Measurements from ENCODE around the gene ITIH3.
"Not testable (repeated sequence)": the region's sequence is repeated elsewhere in the genome, so short reads cannot be mapped to it uniquely, and the experiment has no call there.

Gene ITIH3

DNA sequence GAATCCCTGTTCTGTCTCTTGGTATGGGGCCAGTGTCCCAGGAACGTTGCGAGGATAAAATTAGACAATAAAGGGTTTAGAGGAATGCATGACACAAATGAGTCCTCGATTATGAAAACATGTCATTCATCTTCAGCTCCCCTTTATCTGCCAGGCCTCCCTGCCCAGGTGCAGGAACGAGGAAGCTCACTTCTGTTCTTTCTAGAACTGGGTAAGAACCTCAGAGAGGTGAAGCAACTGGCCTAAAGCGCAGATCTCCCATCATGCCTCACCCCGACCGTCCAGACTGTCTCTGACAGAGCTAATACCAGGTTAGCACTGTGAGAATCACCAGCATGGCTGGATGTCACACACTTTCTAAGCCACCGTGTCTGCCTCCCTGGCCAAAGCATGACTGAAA, 18.7 kb upstream of the ITIH3 start:
- Mint-ChIP-seq H3K9me3 (no peaks in the 10 kb centered on the region), H3K36me3 (ENCODE audit: low read depth) (no peaks in the 10 kb centered on the region), H3K4me1 (ENCODE audit: low read depth) (peaks cover 9% of the 10 kb centered on the region), H3K27ac (no peak overlapping the region), H3K27me3 (ENCODE audit: low read depth) (no peaks in the 10 kb centered on the region), H3K4me3 (no peak overlapping the region)

DNA sequence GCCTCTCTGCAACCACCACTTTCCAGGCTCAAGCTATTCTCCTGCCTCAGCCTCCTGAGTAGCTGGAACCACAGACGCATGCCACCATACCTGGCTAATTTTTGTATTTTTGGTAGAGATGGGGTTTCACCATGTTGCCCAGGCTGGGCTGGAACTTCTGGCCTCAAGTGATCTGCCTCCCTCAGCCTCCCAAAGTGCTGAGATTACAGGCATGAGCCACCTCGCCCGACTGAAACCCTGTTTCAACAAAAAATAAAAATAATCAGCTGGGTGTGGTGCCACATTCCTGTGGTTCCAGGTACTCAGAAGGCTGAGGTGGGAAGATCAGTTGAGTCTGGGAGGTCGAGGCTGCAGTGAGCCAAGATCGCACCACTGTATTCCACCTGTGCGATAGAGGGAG, 18.1 kb upstream of the ITIH3 start:
- not testable (repeated sequence) for H3K27me3 Mint-ChIP-seq (ENCODE audit: low read depth); H3K4me1 Mint-ChIP-seq (ENCODE audit: low read depth); H3K9me3 Mint-ChIP-seq

DNA sequence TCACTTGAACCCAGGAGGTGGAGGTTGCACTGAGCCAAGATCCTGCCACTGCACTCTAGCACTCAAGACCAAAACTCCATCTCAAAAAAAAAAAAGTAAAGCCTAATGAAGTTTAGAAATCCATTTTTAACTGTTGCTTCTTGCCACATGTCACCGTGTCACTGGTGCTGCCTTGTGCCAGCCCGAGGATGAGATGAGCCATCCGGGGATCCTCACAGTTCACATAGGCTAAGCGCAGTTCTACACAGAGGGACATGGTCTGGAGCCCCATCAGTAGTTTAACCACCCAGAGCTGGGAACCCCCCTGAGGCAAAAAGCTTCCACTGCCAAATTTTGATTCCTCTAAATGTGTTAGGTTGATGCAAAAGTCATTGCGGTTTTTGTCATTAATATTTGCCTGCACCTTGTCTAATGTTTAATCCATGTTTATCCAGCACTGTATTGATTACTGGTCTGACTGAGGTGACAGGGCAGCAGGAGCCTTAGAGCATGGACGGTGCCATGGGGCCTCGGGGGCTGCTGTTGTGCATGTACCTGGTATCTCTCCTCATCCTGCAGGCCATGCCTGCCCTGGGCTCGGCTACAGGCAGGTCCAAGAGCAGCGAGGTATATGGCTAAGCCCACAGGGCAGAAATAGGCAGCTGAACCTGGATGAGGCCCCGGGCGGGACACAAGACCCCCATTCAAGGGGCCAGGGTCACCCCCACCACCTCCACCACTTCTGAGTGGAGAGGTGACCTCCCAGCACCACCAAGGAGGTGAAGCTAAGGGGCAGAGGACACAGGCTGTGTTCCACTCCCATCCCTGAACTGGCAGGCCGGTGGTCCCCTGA, 17.3 kb upstream of the ITIH3 start, which contains the start of gene ITIH1:
Gene ITIH1 (plus strand): TSS at position 473 of the 832 bp plus-strand sequence. CDS start 17 bp downstream, at position 490.
- no peaks in the 10 kb centered on the region for H3K36me3 Mint-ChIP-seq (ENCODE audit: low read depth)
- H3K27ac Mint-ChIP-seq: no peak within 1 kb of the TSS
- H3K4me1 Mint-ChIP-seq (ENCODE audit: low read depth): no peaks in the 10 kb centered on the region
- H3K9me3 Mint-ChIP-seq: no peaks in the 10 kb centered on the region
- H3K4me3 Mint-ChIP-seq: no peak within 1 kb of the TSS
- H3K27me3 Mint-ChIP-seq (ENCODE audit: low read depth): peaks cover 6% of the 10 kb centered on the region

More for the DNA sequence above, 18.1 kb upstream of the ITIH3 start:
- H3K36me3 Mint-ChIP-seq (ENCODE audit: low read depth); H3K4me3 Mint-ChIP-seq; H3K27ac Mint-ChIP-seq: not testable (repeated sequence)

DNA sequence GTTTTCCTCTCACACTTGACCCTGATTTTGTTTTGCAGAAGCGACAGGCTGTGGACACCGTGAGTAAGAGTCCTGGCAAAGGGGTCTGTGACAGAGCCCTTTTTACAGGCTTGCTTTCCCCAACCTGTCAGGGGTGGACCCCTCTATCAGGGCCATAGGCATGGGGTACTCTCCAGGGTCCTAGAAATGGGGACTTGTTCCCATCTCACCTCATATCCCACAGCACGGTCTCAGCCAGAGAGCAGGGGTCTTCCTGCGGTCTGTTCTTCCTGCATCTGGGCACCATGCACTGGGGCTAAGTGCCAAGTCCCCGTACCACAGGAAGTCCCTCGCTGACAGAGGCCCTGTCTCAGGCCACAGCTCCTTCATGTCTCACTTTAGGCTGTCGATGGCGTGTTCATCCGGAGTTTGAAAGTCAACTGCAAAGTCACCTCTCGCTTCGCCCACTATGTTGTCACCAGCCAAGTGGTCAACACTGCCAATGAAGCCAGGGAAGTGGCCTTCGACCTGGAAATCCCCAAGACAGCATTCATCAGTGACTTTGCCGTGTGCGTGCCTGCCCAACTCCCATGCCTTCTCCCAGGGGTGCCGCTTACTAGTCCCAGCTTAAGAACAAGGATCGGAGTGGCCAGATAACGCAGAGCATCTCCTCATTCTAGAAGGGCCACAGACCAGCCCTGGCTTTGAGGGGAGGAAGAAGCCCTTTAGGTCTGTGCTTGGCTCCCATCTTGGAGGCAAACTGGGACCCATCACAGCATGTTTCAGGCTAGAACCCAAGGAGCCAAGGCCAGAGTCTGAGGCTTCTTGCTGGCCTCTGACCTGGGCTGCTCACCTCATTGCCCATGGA, 16.4 kb upstream of the ITIH3 start:
- no peak overlapping the region for H3K27ac Mint-ChIP-seq
- H3K4me1 Mint-ChIP-seq (ENCODE audit: low read depth): no peaks in the 10 kb centered on the region
- H3K9me3 Mint-ChIP-seq: no peaks in the 10 kb centered on the region
- no peaks in the 10 kb centered on the region for H3K36me3 Mint-ChIP-seq (ENCODE audit: low read depth)
- no peak overlapping the region for H3K4me3 Mint-ChIP-seq
- H3K27me3 Mint-ChIP-seq (ENCODE audit: low read depth): peaks cover 6% of the 10 kb centered on the region

DNA sequence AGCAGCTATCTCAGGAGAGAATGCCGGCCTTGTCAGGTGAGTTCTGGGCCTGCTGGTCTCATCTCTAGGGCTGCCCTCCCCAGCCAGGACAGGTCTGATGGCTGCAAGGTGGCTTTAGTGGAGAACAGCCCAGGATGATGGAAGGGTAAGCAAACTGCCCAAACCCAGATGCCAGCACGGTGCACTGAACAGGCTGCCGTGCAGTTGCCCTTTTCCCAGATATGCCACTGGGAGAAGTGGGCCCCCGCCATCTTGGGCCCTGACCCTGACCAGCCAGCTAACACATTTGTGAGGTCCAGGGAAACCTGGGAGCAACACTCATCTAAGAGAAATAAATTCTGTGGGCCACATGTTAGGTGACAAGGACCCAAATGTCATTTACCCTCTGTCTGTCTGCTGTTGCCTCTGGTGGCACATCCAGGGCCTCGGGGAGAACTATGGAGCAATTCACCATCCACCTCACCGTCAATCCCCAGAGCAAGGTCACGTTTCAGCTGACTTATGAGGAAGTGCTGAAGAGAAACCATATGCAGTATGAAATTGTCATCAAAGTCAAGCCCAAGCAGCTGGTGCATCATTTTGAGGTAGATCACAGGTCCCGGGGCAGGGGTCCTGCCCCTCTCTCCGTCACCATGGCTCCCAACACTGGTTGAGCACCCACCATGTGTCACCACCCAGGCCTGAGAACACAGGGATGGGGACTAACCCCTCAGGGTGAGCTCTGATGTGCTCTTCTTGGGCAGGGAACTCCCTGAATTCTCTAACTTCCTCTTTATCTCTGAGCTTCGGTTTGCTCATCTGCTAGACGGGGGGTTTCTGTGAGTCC, 15.4 kb upstream of the ITIH3 start:
- no peaks in the 10 kb centered on the region for H3K9me3 Mint-ChIP-seq
- no peaks in the 10 kb centered on the region for H3K36me3 Mint-ChIP-seq (ENCODE audit: low read depth)
- no peak overlapping the region for H3K4me3 Mint-ChIP-seq
- peaks cover 11% of the 10 kb centered on the region for H3K27me3 Mint-ChIP-seq (ENCODE audit: low read depth)
- no peaks in the 10 kb centered on the region for H3K4me1 Mint-ChIP-seq (ENCODE audit: low read depth)
- no peak overlapping the region for H3K27ac Mint-ChIP-seq

DNA sequence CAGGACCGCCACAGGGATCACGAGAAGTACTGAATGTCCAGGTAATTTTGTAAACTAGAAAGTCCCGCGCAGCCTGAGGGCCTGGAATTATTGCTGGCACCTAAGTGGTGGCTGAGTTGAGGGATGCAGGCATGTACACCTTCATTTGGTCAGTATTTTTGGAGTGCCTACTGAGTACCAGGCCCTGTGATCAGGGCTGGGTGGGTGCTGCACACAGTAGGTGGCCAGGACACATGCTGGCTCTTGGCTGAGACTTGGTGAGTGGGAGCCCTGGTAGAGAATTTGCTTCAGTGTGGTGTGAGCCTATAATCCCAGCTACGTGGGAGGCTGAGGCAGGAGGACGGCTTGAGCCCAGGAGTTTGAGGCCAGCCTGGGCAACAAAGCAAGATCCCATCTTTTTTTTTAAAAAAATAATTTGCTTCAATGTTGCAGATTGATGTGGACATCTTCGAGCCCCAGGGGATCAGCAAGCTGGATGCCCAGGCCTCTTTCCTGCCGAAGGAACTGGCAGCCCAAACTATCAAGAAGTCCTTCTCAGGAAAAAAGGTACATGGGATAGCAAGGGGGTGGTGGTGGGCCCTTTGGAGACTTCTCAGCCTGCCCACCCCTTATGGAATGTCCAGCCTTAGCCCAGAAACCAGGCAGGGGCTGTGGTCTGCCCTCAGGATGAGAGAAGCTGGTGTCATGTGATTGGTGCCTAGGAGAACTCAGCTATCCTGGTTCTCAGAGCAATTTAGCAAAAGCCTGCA, 14.6 kb upstream of the ITIH3 start:
- no peaks in the 10 kb centered on the region for H3K9me3 Mint-ChIP-seq
- H3K4me1 Mint-ChIP-seq (ENCODE audit: low read depth): no peaks in the 10 kb centered on the region
- H3K27ac Mint-ChIP-seq: no peak overlapping the region
- H3K4me3 Mint-ChIP-seq: no peak overlapping the region
- H3K36me3 Mint-ChIP-seq (ENCODE audit: low read depth): no peaks in the 10 kb centered on the region
- peaks cover 11% of the 10 kb centered on the region for H3K27me3 Mint-ChIP-seq (ENCODE audit: low read depth)

DNA sequence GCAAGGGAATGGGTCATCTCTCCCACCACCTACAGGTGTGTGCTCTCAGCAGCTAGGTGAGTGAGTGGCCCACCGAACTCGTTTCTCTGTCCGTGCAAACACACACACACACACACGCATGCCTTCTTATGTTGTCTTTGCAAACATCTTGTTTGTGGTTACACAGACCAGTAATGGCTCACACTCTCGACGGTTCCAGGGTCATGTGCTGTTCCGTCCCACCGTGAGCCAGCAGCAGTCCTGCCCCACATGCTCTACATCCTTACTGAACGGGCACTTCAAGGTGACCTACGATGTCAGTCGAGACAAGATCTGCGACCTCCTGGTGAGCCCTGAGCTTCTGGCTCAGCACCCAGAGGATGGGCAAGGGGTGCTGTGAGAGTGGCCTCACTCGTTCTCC, 12.9 kb upstream of the ITIH3 start:
- Mint-ChIP-seq H3K27ac (no peak overlapping the region), H3K4me3 (no peak overlapping the region), H3K27me3 (ENCODE audit: low read depth) (peaks cover 11% of the 10 kb centered on the region), H3K9me3 (no peaks in the 10 kb centered on the region), H3K36me3 (ENCODE audit: low read depth) (no peaks in the 10 kb centered on the region), H3K4me1 (ENCODE audit: low read depth) (no peaks in the 10 kb centered on the region)

DNA sequence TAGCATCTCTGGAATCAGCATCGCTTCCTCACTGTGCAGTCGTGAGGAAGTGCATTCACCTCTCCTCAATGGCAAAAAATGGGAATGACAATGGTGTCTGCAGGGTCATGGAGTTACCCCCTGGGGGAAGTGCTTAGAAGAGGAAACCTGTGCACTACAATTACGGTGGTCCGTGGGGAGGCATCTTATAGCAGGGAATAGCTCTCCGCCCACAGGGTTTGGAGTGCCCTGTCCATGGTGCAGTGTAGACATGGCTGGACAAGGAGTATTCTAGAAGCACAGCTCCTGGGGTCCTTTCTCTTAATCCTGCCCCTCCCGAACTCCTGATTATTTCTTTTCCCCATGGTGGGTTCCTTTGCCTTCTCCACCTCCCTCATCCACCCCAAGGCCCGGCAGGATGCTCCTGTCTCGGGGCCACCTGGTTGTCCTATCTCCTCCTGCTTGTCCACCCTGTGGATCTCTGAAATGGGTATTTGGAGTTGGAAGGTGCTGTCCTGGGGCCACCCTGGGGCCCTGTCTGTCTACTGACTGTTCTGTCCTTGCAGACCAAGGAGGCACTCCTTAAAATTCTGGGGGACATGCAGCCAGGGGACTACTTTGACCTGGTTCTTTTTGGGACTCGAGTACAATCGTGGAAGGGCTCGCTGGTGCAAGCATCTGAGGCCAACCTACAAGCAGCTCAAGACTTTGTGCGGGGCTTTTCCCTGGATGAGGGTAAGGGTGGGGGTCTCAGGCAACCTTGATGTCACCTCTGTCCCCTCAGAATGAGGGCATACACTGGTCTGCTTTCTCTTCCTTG, 12.0 kb upstream of the ITIH3 start:
- Mint-ChIP-seq H3K36me3 (ENCODE audit: low read depth) (no peaks in the 10 kb centered on the region), H3K27me3 (ENCODE audit: low read depth) (peaks cover 11% of the 10 kb centered on the region), H3K4me1 (ENCODE audit: low read depth) (no peaks in the 10 kb centered on the region), H3K27ac (no peak overlapping the region), H3K9me3 (no peaks in the 10 kb centered on the region), H3K4me3 (no peak overlapping the region)

DNA sequence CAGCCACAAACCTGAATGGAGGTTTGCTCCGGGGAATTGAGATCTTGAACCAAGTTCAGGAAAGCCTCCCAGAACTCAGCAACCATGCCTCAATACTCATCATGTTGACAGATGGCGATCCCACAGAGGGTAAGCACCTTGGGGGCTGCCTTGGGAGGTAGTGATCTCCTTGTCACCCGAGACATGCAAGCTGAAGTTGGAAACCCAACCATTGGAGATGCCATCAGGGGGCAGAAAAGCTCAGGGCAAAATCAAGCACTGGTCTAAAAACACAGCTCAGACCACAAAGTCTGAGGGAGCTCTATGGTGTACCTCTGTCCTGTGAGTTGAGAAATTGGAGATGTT, 11.4 kb upstream of the ITIH3 start:
- no peaks in the 10 kb centered on the region for H3K4me1 Mint-ChIP-seq (ENCODE audit: low read depth)
- peaks cover 11% of the 10 kb centered on the region for H3K27me3 Mint-ChIP-seq (ENCODE audit: low read depth)
- H3K36me3 Mint-ChIP-seq (ENCODE audit: low read depth): no peaks in the 10 kb centered on the region
- no peaks in the 10 kb centered on the region for H3K9me3 Mint-ChIP-seq
- H3K27ac Mint-ChIP-seq: no peak overlapping the region
- no peak overlapping the region for H3K4me3 Mint-ChIP-seq

DNA sequence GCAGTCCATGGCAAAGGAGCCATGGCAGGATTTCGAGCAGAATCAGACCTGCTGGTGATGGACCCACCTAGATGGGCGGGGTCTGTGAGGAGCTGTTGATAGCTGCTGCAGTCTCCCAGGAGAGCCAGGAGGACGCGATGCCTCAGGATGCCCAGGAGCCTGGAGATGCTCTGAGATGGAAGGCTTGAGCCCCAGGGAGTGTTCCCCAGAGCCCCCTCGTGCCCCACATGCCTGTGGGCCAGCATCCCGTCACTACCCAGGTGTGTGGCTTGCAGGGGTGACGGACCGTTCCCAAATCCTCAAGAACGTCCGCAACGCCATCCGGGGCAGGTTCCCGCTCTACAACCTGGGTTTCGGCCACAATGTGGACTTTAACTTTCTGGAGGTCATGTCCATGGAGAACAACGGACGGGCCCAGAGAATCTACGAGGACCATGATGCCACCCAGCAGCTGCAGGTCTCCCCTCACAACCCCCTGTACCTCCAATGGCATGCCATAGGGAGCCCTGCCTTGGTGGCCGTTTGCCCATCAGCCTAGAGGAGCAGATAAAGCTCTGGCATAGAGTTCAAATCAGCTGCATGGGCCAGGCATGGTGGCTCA, 10.5 kb upstream of the ITIH3 start:
- no peaks in the 10 kb centered on the region for H3K4me1 Mint-ChIP-seq (ENCODE audit: low read depth)
- H3K4me3 Mint-ChIP-seq: no peak overlapping the region
- no peak overlapping the region for H3K27ac Mint-ChIP-seq
- peaks cover 11% of the 10 kb centered on the region for H3K27me3 Mint-ChIP-seq (ENCODE audit: low read depth)
- no peaks in the 10 kb centered on the region for H3K36me3 Mint-ChIP-seq (ENCODE audit: low read depth)
- no peaks in the 10 kb centered on the region for H3K9me3 Mint-ChIP-seq

DNA sequence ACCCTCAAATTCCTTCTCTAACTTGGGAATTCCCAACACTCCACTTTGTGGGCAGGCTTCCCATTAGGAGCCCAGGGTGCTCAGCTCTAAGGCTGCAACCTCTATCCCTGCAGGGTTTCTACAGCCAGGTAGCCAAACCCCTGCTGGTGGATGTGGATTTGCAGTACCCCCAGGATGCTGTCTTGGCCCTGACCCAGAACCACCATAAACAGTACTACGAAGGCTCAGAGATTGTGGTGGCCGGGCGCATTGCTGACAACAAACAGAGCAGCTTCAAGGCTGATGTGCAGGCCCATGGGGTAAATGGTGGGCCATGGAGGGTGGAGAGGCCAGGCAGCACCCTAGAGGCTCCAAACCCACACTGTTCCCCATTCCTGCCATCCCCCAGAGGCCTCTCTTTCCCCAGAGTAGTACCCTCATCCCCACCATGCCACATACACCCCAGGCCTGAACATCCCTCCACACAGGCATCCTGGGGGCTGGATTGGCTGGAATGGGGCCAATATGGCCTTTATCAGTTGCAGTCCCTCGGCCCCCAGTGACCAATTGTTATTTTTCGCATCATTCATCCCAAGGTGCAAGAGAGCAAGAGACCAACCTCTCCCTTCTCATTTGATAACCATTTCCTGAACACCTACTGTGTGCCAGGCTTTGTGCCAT, 9.5 kb upstream of the ITIH3 start:
- peaks cover 11% of the 10 kb centered on the region for H3K27me3 Mint-ChIP-seq (ENCODE audit: low read depth)
- H3K4me1 Mint-ChIP-seq (ENCODE audit: low read depth): no peaks in the 10 kb centered on the region
- no peak overlapping the region for H3K4me3 Mint-ChIP-seq
- no peak overlapping the region for H3K27ac Mint-ChIP-seq
- no peaks in the 10 kb centered on the region for H3K9me3 Mint-ChIP-seq
- no peaks in the 10 kb centered on the region for H3K36me3 Mint-ChIP-seq (ENCODE audit: low read depth)

DNA sequence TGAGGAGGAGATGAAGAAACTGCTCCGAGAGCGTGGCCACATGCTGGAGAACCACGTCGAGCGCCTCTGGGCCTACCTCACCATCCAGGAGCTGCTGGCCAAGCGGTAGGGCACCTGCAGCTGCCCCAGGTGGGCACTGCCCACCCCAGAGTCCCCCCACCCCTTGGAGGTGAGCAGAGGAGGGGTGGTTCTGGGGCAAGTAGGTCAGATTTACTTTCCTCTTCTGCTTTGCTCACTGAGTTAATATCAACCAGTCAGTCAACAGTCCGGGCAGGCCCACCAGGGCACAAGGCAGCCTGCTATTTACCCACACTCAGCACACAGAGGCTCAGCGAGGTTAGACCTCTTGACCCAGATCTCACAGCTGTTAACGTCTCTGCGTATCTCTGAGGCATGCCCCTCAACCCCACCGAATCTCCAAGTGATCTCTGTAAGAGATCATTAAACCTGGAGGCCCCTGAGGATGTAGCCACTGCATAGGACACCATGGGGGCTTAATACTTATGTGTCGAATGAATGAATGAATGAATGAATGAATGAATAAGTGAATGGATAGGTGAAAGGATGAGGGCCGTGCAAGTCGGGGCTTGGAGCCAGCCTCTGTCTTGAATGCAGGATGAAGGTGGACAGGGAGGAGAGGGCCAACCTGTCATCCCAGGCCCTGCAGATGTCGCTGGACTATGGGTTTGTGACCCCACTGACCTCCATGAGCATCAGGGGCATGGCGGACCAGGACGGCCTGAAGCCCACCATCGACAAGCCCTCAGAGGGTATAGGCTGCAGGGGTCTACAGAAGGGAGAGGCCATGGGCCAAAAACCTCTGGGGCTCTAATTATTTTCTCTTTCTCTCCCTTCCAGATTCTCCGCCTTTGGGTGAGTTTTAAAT, 8.0 kb upstream of the ITIH3 start:
- no peaks in the 10 kb centered on the region for H3K4me1 Mint-ChIP-seq (ENCODE audit: low read depth)
- no peak overlapping the region for H3K4me3 Mint-ChIP-seq
- no peaks in the 10 kb centered on the region for H3K9me3 Mint-ChIP-seq
- H3K27me3 Mint-ChIP-seq (ENCODE audit: low read depth): peaks cover 5% of the 10 kb centered on the region
- H3K36me3 Mint-ChIP-seq (ENCODE audit: low read depth): no peaks in the 10 kb centered on the region
- H3K27ac Mint-ChIP-seq: no peak overlapping the region

All from T-helper 1 cell treated with Interleukin-12 subunit alpha and Interleukin-12 subunit beta and Interleukin-4 antibody, amounts not matched to agents 30 μg/mL and 1 μg/mL, for 36 hours (primary cell).